ENCODE data around the gene THAP7. TPM values are rescaled to one million over a fixed set of nuclear protein-coding genes. Genes with fewer than 3 reads are reported as not detected.

Gene THAP7
- total RNA-seq, 1 donor from 2014 or later, result 12.2 TPM

DNA sequence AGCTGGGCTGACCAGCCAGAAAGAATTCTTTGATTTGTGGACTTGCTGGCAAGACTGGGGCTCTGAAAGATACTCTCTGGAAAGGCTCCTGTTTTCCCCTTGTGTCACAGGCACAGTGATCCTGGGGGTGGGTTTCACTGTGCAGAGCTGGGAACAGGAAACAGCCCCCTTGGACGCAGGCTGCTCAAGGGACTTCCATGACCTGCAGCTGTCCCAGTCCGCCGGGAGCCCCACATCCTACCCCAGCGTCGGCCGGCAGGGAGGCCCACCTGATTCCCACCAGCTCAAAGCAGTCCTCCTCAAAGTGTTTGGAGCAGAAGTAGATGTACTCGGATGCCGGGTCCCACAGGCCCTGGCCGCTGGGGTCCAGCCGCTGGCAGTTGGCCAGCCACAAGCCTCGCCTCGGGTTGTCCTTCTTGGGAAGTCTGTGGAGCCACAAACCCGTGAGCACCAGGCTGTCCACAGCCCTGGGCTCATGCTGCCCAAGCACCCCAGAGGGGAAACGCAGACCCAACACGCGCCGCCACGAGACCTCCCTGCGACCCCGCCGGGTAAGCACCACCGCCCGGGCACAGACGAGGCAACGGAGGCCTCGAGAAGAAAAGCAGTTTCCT lies 824 bp downstream of the THAP7 start:
- H3K79me2 ChIP-seq (ENCODE audit: insufficient read depth, low read length), result peaks cover 40% of the 10 kb centered on the region
- no peaks in the 10 kb centered on the region for H3K9me3 ChIP-seq (ENCODE audit: insufficient read depth, low read depth, low read length)
- H3K27ac Mint-ChIP-seq (ENCODE audit: unreplicated experiment), result peak overlapping the region; percentile 91
- no peaks in the 10 kb centered on the region for H3K9me3 Mint-ChIP-seq (ENCODE audit: unreplicated experiment)
- H3K27me3 ChIP-seq (ENCODE audit: insufficient read depth, low read length), result no peaks in the 10 kb centered on the region
- H2AFZ ChIP-seq (ENCODE audit: low read depth, low read length), result peak overlapping the region; percentile 79
- no peak for FAIRE-seq
- DNase-seq (ENCODE audit: low read depth), result no peak
- no peaks in the 10 kb centered on the region for H3K36me3 ChIP-seq (ENCODE audit: insufficient read depth, low read length)
- no peaks in the 10 kb centered on the region for H3K4me1 Mint-ChIP-seq (ENCODE audit: low read depth, unreplicated experiment)
- peak overlapping the region; percentile 96 for H3K4me2 ChIP-seq (ENCODE audit: low read length)
- H3K36me3 Mint-ChIP-seq (ENCODE audit: low read depth, unreplicated experiment), result peaks cover 3% of the 10 kb centered on the region
- peak overlapping the region; percentile 68 for H3K4me3 ChIP-seq (ENCODE audit: insufficient read depth, low read depth, low read length)
- peaks cover 23% of the 10 kb centered on the region for H3K4me1 ChIP-seq (ENCODE audit: insufficient read depth, low read length)
- peak overlapping the region; percentile 95 for H3K9ac ChIP-seq (ENCODE audit: low read length)
- peak overlapping the region; percentile 98 for H3K27ac ChIP-seq (ENCODE audit: low read depth, low read length)
- no peaks in the 10 kb centered on the region for H3K27me3 Mint-ChIP-seq (ENCODE audit: low read depth, unreplicated experiment)
- TF ChIP-seq EZH2 (IDR thresholded peaks at IDR 0.05; ENCODE audit: insufficient read depth, low read length) (no peak), CTCF (IDR thresholded peaks at IDR 0.05; ENCODE audit: insufficient read depth, low read depth, low read length) (no peak)
- peak overlapping the region; percentile 95 for H3K4me3 Mint-ChIP-seq (ENCODE audit: unreplicated experiment)
- peaks cover 27% of the 10 kb centered on the region for H4K20me1 ChIP-seq (ENCODE audit: insufficient read depth, low read length)

DNA sequence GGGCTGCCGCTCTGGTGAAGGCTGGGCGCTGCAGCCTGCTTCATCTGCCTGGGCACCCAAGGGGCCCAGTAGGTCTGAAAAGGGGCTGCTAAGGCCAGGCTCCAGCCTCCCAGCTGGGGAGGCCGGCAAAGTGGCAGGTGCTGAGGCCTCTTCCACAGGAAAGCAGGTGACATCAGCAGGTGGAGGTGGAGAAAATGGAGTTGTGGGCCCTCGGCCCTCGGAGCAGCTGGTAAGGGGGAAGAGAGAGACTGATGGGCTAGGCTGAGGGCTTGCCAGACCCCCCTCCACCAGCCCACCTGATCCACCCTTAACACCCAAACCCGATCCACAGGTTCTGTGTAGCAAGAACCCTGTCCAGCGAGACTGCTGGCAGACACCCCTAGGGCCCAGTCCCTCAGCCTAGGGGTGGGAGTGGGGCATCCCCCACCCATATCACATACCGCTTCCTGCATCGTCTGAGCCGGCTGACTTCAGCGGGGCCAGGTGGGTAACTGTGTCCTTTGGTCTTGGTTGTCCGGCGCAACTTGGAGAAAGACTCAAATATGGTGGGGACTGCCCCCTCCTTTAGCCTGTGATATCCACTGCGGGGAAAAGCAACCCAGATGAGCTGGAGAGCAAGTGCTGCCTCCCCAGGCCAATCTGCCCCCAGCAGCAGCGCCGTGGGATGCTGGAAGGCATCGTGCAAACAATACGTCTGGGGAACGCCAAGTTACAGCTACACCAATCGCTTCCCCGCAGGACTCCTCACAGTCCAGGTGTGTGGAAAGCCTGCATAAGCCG lies 1.5 kb downstream of the THAP7 start:
- peaks cover 40% of the 10 kb centered on the region for H3K79me2 ChIP-seq (ENCODE audit: insufficient read depth, low read length)
- H3K4me1 ChIP-seq (ENCODE audit: insufficient read depth, low read length), result peaks cover 23% of the 10 kb centered on the region
- H2AFZ ChIP-seq (ENCODE audit: low read depth, low read length), result no peak overlapping the region
- no peak for DNase-seq (ENCODE audit: low read depth)
- Mint-ChIP-seq H3K4me3 (ENCODE audit: unreplicated experiment) (peak overlapping the region; percentile 95), H3K27ac (ENCODE audit: unreplicated experiment) (peak overlapping the region; percentile 72), H3K4me1 (ENCODE audit: low read depth, unreplicated experiment) (no peaks in the 10 kb centered on the region), H3K27me3 (ENCODE audit: low read depth, unreplicated experiment) (no peaks in the 10 kb centered on the region), H3K9me3 (ENCODE audit: unreplicated experiment) (no peaks in the 10 kb centered on the region), H3K36me3 (ENCODE audit: low read depth, unreplicated experiment) (peaks cover 3% of the 10 kb centered on the region)
- TF ChIP-seq CTCF (IDR thresholded peaks at IDR 0.05; ENCODE audit: insufficient read depth, low read depth, low read length) (no peak), EZH2 (IDR thresholded peaks at IDR 0.05; ENCODE audit: insufficient read depth, low read length) (no peak)
- peaks cover 27% of the 10 kb centered on the region for H4K20me1 ChIP-seq (ENCODE audit: insufficient read depth, low read length)
- FAIRE-seq, result no peak
- H3K9me3 ChIP-seq (ENCODE audit: insufficient read depth, low read depth, low read length), result no peaks in the 10 kb centered on the region
- H3K27me3 ChIP-seq (ENCODE audit: insufficient read depth, low read length), result no peaks in the 10 kb centered on the region
- H3K36me3 ChIP-seq (ENCODE audit: insufficient read depth, low read length), result no peaks in the 10 kb centered on the region
- no peak overlapping the region for H3K27ac ChIP-seq (ENCODE audit: low read depth, low read length)
- peak overlapping the region; percentile 96 for H3K4me2 ChIP-seq (ENCODE audit: low read length)
- peak overlapping the region; percentile 95 for H3K9ac ChIP-seq (ENCODE audit: low read length)
- H3K4me3 ChIP-seq (ENCODE audit: insufficient read depth, low read depth, low read length), result peak overlapping the region; percentile 68
